ENCODE data around the gene LCOR. TPM values are rescaled to one million over a fixed set of nuclear protein-coding genes. Genes with fewer than 3 reads are reported as not detected.

The LCOR gene
- total RNA-seq, 1 donor from 2014 or later: 39.5 TPM

GRCh38 chr10:96918214-96919002 is 86.3 kb downstream of the LCOR start:
- no peak overlapping the region for H3K27ac ChIP-seq
- DNase-seq (no peak), ATAC-seq (no peak)
- H3K36me3 ChIP-seq: peaks cover 9% of the 10 kb centered on the region
- H3K4me1 ChIP-seq: no peaks in the 10 kb centered on the region
- intact Hi-C loops (cut with DNase I): no loop called here
- no peak for TF ChIP-seq CTCF (IDR thresholded peaks at IDR 0.05)
- H3K9me3 ChIP-seq: no peaks in the 10 kb centered on the region
- H3K4me3 ChIP-seq: no peak overlapping the region
- H3K27me3 ChIP-seq: no peaks in the 10 kb centered on the region

GRCh38 chr10:96919785-96920430 is 87.8 kb downstream of the LCOR start:
- intact Hi-C loops (cut with DNase I): no loop called here
- H3K27me3 ChIP-seq: no peaks in the 10 kb centered on the region
- ATAC-seq: no peak
- no peak overlapping the region for H3K27ac ChIP-seq
- no peaks in the 10 kb centered on the region for H3K4me1 ChIP-seq
- H3K4me3 ChIP-seq: no peak overlapping the region
- DNase-seq: no peak
- peaks cover 9% of the 10 kb centered on the region for H3K36me3 ChIP-seq
- H3K9me3 ChIP-seq: no peaks in the 10 kb centered on the region
- no peak for TF ChIP-seq CTCF (IDR thresholded peaks at IDR 0.05)

- H3K9me3 ChIP-seq: no peaks in the 10 kb centered on the region
- DNase-seq (no peak), ATAC-seq (no peak)
- intact Hi-C loops (cut with DNase I): no loop called here
- H3K36me3 ChIP-seq: no peaks in the 10 kb centered on the region
- no peak overlapping the region for H3K27ac ChIP-seq
- no peak overlapping the region for H3K4me3 ChIP-seq
- no peaks in the 10 kb centered on the region for H3K4me1 ChIP-seq
- TF ChIP-seq CTCF (IDR thresholded peaks at IDR 0.05): no peak
- no peaks in the 10 kb centered on the region for H3K27me3 ChIP-seq
Measured at GRCh38 chr10:96921655-96922054, 89.6 kb downstream of the LCOR start.

GRCh38 chr10:96922978-96923948 is 91.2 kb downstream of the LCOR start:
- intact Hi-C loops (cut with DNase I): no loop called here
- DNase-seq (no peak), ATAC-seq (no peak)
- no peaks in the 10 kb centered on the region for H3K27me3 ChIP-seq
- H3K27ac ChIP-seq: no peak overlapping the region
- H3K4me3 ChIP-seq: no peak overlapping the region
- TF ChIP-seq CTCF (IDR thresholded peaks at IDR 0.05): no peak
- no peaks in the 10 kb centered on the region for H3K4me1 ChIP-seq
- no peaks in the 10 kb centered on the region for H3K36me3 ChIP-seq
- no peaks in the 10 kb centered on the region for H3K9me3 ChIP-seq

- no peaks in the 10 kb centered on the region for H3K9me3 ChIP-seq
- ATAC-seq (no peak), DNase-seq (no peak)
- no peaks in the 10 kb centered on the region for H3K27me3 ChIP-seq
- no peak for TF ChIP-seq CTCF (IDR thresholded peaks at IDR 0.05)
- no peaks in the 10 kb centered on the region for H3K4me1 ChIP-seq
- no peaks in the 10 kb centered on the region for H3K36me3 ChIP-seq
- H3K27ac ChIP-seq: no peak overlapping the region
- intact Hi-C loops (cut with DNase I): no loop called here
- no peak overlapping the region for H3K4me3 ChIP-seq
Measured at GRCh38 chr10:96924861-96925260, 92.8 kb downstream of the LCOR start.

Data from upper lobe of right lung (tissue), 1 donor.